GM19351 (cell line): ENCODE results near the gene MICAL2.

Experiments
- ATAC-seq: cut with Tn5 transposase; IDR thresholded peaks from one replicate; pipeline ENCODE4 v1.9.1; 2021; ENCODE audit warnings: mild to moderate bottlenecking, moderate library complexity; ENCODE audit not compliant: unreplicated experiment

Gene MICAL2

DNA sequence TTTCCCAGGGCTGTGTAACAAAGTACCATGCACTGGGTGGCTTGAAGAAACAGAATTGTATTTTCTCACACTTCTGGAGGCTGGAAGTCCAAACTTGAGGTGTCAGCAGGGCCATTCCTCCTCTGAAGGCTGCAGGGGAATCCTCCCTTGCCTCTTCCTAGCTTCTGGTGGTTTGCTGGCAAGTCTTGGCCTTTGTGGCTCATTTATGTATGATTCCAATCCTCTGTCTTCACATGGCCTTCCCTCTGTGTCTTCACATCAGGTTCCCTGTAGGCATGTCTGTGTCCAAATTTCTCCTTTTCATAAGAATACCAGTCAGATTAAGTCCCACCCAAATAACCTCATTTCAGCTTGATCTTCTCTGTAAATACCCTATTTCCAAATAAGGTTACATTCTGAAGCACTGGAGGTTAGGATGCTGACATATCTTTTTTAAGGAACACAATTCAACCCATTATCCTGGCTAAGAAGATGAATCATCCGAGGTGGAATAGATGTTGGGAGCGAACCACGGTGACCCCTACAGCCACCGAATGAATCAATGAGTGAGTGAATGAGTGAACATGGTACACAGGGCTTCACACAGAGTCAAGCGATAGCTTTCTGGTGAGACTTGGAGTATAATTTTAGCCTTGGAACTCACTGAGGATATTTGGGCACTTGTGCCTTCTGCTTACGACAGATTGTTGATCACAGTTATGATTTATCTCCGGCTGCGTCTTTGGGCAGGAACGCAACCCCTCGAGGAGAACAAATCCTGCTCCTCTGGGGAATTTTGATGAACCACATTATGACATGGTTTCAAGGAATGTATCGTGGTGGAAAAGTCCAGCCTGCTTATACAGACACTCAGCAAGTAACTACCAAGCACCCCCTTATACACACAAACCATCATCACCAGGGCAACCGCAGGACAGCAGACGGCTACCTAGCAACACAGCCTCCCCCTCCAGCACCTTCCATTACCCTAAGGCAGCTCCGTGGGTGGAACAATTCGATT, 34.3 kb upstream of the MICAL2 start:
- no peak for ATAC-seq

GRCh38 chr11:12076840-12077534, 33.4 kb upstream of the MICAL2 start:
- ATAC-seq: no peak

DNA sequence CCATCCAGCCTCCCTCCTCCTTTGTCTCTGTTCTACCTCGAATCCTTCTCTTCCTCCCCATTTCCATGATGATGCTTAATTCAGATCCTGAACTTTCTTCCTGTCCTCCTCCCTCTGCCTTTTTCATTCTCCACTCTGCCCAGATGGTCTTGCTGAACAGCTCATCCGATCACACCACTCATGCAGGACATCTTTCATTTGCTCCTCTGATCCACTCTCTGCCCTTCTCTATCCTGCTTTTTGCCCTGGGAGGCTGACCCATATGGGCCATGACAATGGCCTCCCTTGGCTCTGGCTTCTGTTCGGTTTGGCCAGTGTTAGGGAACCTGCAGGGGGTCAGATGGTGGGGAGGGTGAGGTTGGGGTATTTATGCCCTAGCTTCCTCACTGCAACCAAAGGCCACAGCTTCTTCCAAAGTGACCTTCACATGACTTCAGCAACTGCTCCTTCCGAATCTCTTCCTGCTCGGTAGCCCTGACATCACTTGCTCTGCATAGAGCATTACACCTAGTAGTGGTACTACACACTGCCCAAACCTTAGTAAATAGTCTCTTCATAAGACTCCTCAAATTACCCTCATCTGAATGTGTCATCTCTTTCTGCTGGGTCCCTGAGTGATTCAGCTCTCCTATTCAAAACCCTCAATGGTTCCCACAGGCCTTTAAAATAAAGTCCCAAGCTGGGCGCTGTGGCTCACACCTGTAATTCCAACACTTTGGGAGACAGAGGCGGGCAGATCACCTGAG, 32.7 kb upstream of the MICAL2 start:
- no peak for ATAC-seq

- ATAC-seq: no peak
Measured at GRCh38 chr11:12079726-12080556, 30.4 kb upstream of the MICAL2 start.

DNA sequence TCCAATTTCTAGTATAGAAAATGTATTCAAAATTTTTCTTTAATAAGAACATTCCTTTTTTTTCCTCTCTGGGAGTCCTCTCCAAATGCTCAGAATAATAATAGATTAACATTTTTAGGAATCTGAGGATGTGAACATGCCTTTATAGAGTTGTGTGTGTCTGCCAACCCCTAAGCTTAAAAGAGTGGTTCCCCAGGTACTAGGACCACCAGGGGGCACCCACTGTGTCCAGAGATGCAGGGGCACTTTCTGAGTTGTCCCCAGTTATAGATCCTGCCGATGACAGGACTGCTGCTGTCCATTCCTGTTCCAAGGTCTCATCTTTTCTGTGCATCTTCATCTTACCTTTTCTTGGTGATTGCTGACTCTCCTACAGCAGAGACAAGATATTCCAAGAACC, 27.0 kb upstream of the MICAL2 start:
- ATAC-seq: no peak

GRCh38 chr11:12084256-12084655, 26.1 kb upstream of the MICAL2 start:
- no peak for ATAC-seq

- no peak for ATAC-seq
Measured at GRCh38 chr11:12085371-12086251, 24.8 kb upstream of the MICAL2 start.

DNA sequence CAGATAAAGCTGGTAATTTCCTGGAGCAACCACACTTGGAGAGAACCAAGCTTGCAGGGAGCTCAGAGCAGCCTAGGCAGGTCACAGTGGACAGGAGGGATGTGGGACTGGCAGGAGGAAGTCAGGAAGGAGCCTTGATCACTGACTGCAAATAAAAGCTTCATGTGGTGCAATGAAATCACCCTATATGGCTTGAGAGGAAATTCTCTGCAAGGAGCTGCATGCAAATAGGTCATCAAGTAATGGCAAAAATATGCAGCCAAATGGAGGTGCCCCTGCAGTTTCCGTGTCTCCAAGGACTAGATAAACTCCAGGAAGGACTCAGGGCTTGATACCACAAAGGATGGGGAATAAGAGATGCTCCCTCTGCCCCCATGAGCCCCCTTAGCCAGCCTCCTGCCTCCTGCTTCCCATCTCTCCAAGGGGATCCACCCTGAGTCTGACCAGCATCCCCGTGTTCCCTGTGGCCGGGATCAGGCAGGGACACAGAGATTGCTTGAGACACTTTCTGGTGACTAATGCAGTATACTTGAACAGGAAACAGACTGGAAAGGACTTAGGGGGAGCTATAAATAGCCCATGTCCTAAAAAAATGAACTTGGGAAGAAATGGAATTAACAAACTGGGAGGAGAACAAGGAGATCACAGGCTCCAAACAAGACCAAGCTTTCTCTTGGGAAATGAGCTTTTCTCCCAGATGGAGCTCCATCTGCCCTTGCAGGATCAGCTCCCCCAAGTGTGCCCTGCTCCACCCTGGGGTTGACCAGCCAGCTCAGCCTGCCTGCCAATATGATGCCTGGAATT, 23.9 kb upstream of the MICAL2 start:
- no peak for ATAC-seq

DNA sequence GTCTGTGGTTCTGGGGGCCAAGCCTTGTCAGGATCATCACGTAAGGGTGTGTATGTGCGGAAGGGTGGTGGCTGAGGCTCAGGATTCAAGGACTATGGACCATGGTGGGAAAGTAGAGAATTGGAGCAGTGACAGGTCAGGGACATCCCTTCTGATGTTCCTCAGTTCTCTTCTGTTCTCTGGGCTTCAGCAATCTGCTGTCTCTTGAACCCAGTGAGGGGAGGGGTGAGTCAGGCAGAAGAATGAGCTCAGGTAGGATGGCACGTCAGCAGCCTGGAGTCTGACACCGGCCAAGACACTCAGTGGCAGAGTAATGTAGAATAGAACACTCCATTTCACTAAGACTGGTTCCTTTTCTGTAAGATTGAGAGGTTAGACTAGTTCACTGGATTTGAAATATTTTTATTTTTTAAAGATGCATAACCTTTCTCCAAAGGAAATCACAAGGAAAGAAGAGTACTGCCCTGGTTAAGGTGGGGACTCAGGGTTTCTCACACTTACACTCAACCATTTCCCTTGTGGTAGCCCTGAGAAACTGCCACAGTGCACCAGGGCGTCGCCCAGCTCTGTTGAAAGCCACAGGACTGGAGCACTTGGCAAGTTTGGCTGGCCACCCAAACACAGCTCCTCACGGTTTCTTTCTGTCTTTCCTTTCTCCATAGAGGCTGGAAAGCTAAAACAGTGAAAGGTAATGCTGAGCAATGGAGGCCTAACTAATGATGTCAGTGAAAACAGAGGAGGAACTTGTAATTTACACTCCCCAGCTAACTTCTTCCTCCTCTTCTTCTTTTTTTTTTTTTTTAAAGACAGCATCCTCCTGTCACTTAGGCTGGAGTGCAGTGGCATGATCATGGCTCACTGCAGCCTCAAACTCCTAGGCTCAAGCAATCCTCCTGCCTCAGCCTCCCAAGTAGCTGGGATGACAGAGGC, 23.1 kb upstream of the MICAL2 start:
- peak; percentile 81 for ATAC-seq

- ATAC-seq: no peak
Measured at GRCh38 chr11:12088047-12088481, 22.3 kb upstream of the MICAL2 start.

- ATAC-seq: no peak
Measured at GRCh38 chr11:12088531-12088930, 21.9 kb upstream of the MICAL2 start.

- no peak for ATAC-seq
Measured at GRCh38 chr11:12089041-12089440, 21.3 kb upstream of the MICAL2 start.

- ATAC-seq: no peak
Measured at GRCh38 chr11:12089473-12089872, 20.9 kb upstream of the MICAL2 start.

- no peak for ATAC-seq
Measured at GRCh38 chr11:12090061-12090591, 20.3 kb upstream of the MICAL2 start.

- no peak for ATAC-seq
Measured at GRCh38 chr11:12090761-12091258, 19.6 kb upstream of the MICAL2 start.

DNA sequence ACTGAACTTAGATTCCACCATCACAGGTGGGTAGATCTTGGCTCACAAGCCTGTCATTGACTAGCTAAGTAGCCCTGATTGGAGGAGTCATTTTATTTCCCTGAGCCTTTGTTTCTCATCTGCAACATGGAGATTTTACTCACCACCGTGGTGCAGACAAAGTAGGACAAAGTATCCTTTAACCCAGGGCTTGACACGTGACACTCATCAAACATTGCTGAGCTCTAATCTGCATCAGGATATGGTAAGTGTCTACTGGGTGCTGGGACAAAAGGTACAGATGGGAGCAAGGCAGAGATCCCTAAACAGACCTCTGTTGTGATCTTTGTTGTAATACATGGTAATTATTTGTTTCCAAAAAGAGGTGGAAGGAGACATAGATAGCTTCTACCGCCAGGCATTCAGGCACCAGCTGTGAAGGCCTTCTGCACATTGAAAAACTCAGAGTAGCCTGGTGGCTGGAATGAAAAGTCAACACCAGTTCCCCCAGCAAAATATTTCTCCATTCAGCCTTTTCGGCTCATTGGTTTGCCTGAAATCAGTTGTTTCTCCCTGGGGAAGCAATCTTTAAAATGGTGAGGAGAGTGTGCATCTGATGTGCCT, 18.3 kb upstream of the MICAL2 start:
- no peak for ATAC-seq

GRCh38 chr11:12092714-12093113, 17.7 kb upstream of the MICAL2 start:
- ATAC-seq: no peak
